ENCODE measurements around the gene CMTM5. TPM values are rescaled to one million over a fixed set of nuclear protein-coding genes. Genes with fewer than 3 reads are reported as not detected.
"Not testable (repeated sequence)": the region's sequence is repeated elsewhere in the genome, so short reads cannot be mapped to it uniquely, and the experiment has no call there.

The CMTM5 gene
- total RNA-seq, 2 experiments from 2014 or later, result not detected

GRCh38 chr14:23414254-23414653, 37.4 kb downstream of the CMTM5 start:
- H3K27ac Mint-ChIP-seq, result no peak overlapping the region
- ATAC-seq (no peak), DNase-seq (no peak)
- no peaks in the 10 kb centered on the region for H3K27me3 Mint-ChIP-seq (ENCODE audit: low read depth)
- H3K9me3 Mint-ChIP-seq (ENCODE audit: insufficient read depth), result no peaks in the 10 kb centered on the region
- no peaks in the 10 kb centered on the region for H3K36me3 Mint-ChIP-seq (ENCODE audit: low read depth)
- no peaks in the 10 kb centered on the region for H3K4me1 Mint-ChIP-seq (ENCODE audit: low read depth)
- POLR2A ChIA-PET, result no interaction called here
- CTCF ChIA-PET, result interaction anchor here (2.0 kb wide), 1 partner anchor 34 kb away, joined by 7 read pairs; no protein-coding TSS in a partner anchor
- no peak overlapping the region for H3K4me3 Mint-ChIP-seq

GRCh38 chr14:23414906-23415820, 38.3 kb downstream of the CMTM5 start:
- no peak for ATAC-seq
- Mint-ChIP-seq H3K4me3 (no peak overlapping the region), H3K36me3 (ENCODE audit: low read depth) (no peaks in the 10 kb centered on the region), H3K27ac (no peak overlapping the region), H3K27me3 (ENCODE audit: low read depth) (no peaks in the 10 kb centered on the region), H3K4me1 (ENCODE audit: low read depth) (no peaks in the 10 kb centered on the region), H3K9me3 (ENCODE audit: insufficient read depth) (no peaks in the 10 kb centered on the region)
- ChIA-PET POLR2A (interaction anchor here (0.6 kb wide), 1 partner anchor 105 kb away, joined by 3 read pairs; no protein-coding TSS in a partner anchor), CTCF (interaction anchor here (1.1 to 2.0 kb wide), 2 partner anchors 35 to 295 kb away, joined by 3 to 7 read pairs; no protein-coding TSS in a partner anchor)
- DNase-seq, result no peak

- Mint-ChIP-seq H3K27me3 (ENCODE audit: low read depth) (no peaks in the 10 kb centered on the region), H3K9me3 (ENCODE audit: insufficient read depth) (no peaks in the 10 kb centered on the region), H3K4me1 (ENCODE audit: low read depth) (peaks cover 3% of the 10 kb centered on the region), H3K27ac (no peak overlapping the region), H3K4me3 (no peak overlapping the region), H3K36me3 (ENCODE audit: low read depth) (no peaks in the 10 kb centered on the region)
- ChIA-PET CTCF (interaction anchor here (1.1 kb wide), 1 partner anchor 296 kb away, joined by 3 read pairs; no protein-coding TSS in a partner anchor), POLR2A (interaction anchor here (0.6 kb wide), 1 partner anchor 106 kb away, joined by 3 read pairs; no protein-coding TSS in a partner anchor)
- ATAC-seq, result no peak
- DNase-seq, result no peak
Observed at GRCh38 chr14:23415821-23416778, 39.3 kb downstream of the CMTM5 start.

- DNase-seq, result no peak
- CTCF ChIA-PET, result no interaction called here
- no peaks in the 10 kb centered on the region for H3K9me3 Mint-ChIP-seq (ENCODE audit: insufficient read depth)
Observed at GRCh38 chr14:23416801-23417200, 40.0 kb downstream of the CMTM5 start.

GRCh38 chr14:23417269-23417668, 40.4 kb downstream of the CMTM5 start:
- ATAC-seq; CTCF ChIA-PET; H3K27me3 Mint-ChIP-seq (ENCODE audit: low read depth); H3K9me3 Mint-ChIP-seq (ENCODE audit: insufficient read depth); POLR2A ChIA-PET; H3K4me3 Mint-ChIP-seq; H3K36me3 Mint-ChIP-seq (ENCODE audit: low read depth); DNase-seq; H3K27ac Mint-ChIP-seq: not testable (repeated sequence)
- H3K4me1 Mint-ChIP-seq (ENCODE audit: low read depth), result peaks cover 14% of the 10 kb centered on the region

More at GRCh38 chr14:23416801-23417200, 40.0 kb downstream of the CMTM5 start:
- ATAC-seq, result no peak
- peaks cover 10% of the 10 kb centered on the region for H3K4me1 Mint-ChIP-seq (ENCODE audit: low read depth)
- no peak overlapping the region for H3K4me3 Mint-ChIP-seq
- H3K27ac Mint-ChIP-seq, result no peak overlapping the region
- H3K27me3 Mint-ChIP-seq (ENCODE audit: low read depth), result no peaks in the 10 kb centered on the region
- POLR2A ChIA-PET, result no interaction called here
- no peaks in the 10 kb centered on the region for H3K36me3 Mint-ChIP-seq (ENCODE audit: low read depth)

- ChIA-PET POLR2A (no interaction called here), CTCF (interaction anchor here (0.8 kb wide), 1 partner anchor 39 kb away, joined by 3 read pairs; no protein-coding TSS in a partner anchor)
Observed at GRCh38 chr14:23418021-23418420, 41.2 kb downstream of the CMTM5 start.

GRCh38 chr14:23419646-23420045, 42.8 kb downstream of the CMTM5 start:
- POLR2A ChIA-PET; H3K4me3 Mint-ChIP-seq; H3K36me3 Mint-ChIP-seq (ENCODE audit: low read depth); H3K9me3 Mint-ChIP-seq (ENCODE audit: insufficient read depth); H3K27ac Mint-ChIP-seq; DNase-seq; ATAC-seq; CTCF ChIA-PET; H3K27me3 Mint-ChIP-seq (ENCODE audit: low read depth): not testable (repeated sequence)
- H3K4me1 Mint-ChIP-seq (ENCODE audit: low read depth), result peaks cover 14% of the 10 kb centered on the region

More at GRCh38 chr14:23418021-23418420, 41.2 kb downstream of the CMTM5 start:
- DNase-seq (no peak), ATAC-seq (no peak)
- Mint-ChIP-seq H3K27me3 (ENCODE audit: low read depth) (no peaks in the 10 kb centered on the region), H3K9me3 (ENCODE audit: insufficient read depth) (no peaks in the 10 kb centered on the region), H3K36me3 (ENCODE audit: low read depth) (no peaks in the 10 kb centered on the region), H3K4me1 (ENCODE audit: low read depth) (peaks cover 14% of the 10 kb centered on the region), H3K4me3 (no peak overlapping the region), H3K27ac (no peak overlapping the region)

GRCh38 chr14:23421594-23421993, 44.7 kb downstream of the CMTM5 start:
- no peaks in the 10 kb centered on the region for H3K27me3 Mint-ChIP-seq (ENCODE audit: low read depth)
- H3K9me3 Mint-ChIP-seq (ENCODE audit: insufficient read depth), result no peaks in the 10 kb centered on the region
- no peak overlapping the region for H3K27ac Mint-ChIP-seq
- ChIA-PET CTCF (interaction anchor here (1.0 to 1.8 kb wide), 3 partner anchors 41 to 167 kb away, joined by 3 to 6 read pairs (median 4); no protein-coding TSS in a partner anchor), POLR2A (interaction anchor here (1.8 kb wide), 1 partner anchor 100 kb away, joined by 8 read pairs; the partner anchor contains the start of gene PABPN1)
- peaks cover 18% of the 10 kb centered on the region for H3K4me1 Mint-ChIP-seq (ENCODE audit: low read depth)
- DNase-seq, result peak; percentile 25
- H3K36me3 Mint-ChIP-seq (ENCODE audit: low read depth), result no peaks in the 10 kb centered on the region
- ATAC-seq, result peak; percentile 61
- no peak overlapping the region for H3K4me3 Mint-ChIP-seq

GRCh38 chr14:23423657-23424056, 46.8 kb downstream of the CMTM5 start:
- H3K36me3 Mint-ChIP-seq (ENCODE audit: low read depth), result no peaks in the 10 kb centered on the region
- DNase-seq (no peak), ATAC-seq (no peak)
- H3K4me3 Mint-ChIP-seq, result no peak overlapping the region
- H3K27me3 Mint-ChIP-seq (ENCODE audit: low read depth), result no peaks in the 10 kb centered on the region
- peaks cover 18% of the 10 kb centered on the region for H3K4me1 Mint-ChIP-seq (ENCODE audit: low read depth)
- no peaks in the 10 kb centered on the region for H3K9me3 Mint-ChIP-seq (ENCODE audit: insufficient read depth)
- ChIA-PET CTCF (interaction anchor here (0.8 kb wide), 2 partner anchors 43 to 44 kb away, joined by 3 read pairs; no protein-coding TSS in a partner anchor), POLR2A (no interaction called here)
- no peak overlapping the region for H3K27ac Mint-ChIP-seq

GRCh38 chr14:23425169-23425568, 48.3 kb downstream of the CMTM5 start:
- ChIA-PET CTCF (no interaction called here), POLR2A (interaction anchor here (1.1 kb wide), 1 partner anchor 13 kb away, joined by 4 read pairs; no protein-coding TSS in a partner anchor)
- Mint-ChIP-seq H3K4me1 (ENCODE audit: low read depth) (peaks cover 18% of the 10 kb centered on the region), H3K4me3 (no peak overlapping the region), H3K27me3 (ENCODE audit: low read depth) (no peaks in the 10 kb centered on the region), H3K27ac (no peak overlapping the region), H3K9me3 (ENCODE audit: insufficient read depth) (no peaks in the 10 kb centered on the region), H3K36me3 (ENCODE audit: low read depth) (no peaks in the 10 kb centered on the region)
- DNase-seq (no peak), ATAC-seq (no peak)

GRCh38 chr14:23425798-23426197, 49.0 kb downstream of the CMTM5 start:
- H3K27me3 Mint-ChIP-seq (ENCODE audit: low read depth); H3K4me3 Mint-ChIP-seq; H3K36me3 Mint-ChIP-seq (ENCODE audit: low read depth); CTCF ChIA-PET; H3K27ac Mint-ChIP-seq; DNase-seq; ATAC-seq; H3K9me3 Mint-ChIP-seq (ENCODE audit: insufficient read depth): not testable (repeated sequence)
- H3K4me1 Mint-ChIP-seq (ENCODE audit: low read depth), result peaks cover 18% of the 10 kb centered on the region
- POLR2A ChIA-PET, result interaction anchor here (1.1 kb wide), 1 partner anchor 13 kb away, joined by 4 read pairs; no protein-coding TSS in a partner anchor
